NCI-H2227 treated with DMSO at 0.1 percent for 48 hours (cell line): ENCODE measurements around the gene ANAPC2.
"Not testable (repeated sequence)": the region's sequence is repeated elsewhere in the genome, so short reads cannot be mapped to it uniquely, and the experiment has no call there.

Experiments used
- DNase-seq: peaks from one replicate; lab custom pipeline; 2025; lab: John Stamatoyannopoulos, UW

Gene ANAPC2

GRCh38 chr9:137143459-137143858 lies 44.9 kb downstream of the ANAPC2 start:
- DNase-seq = no peak

GRCh38 chr9:137141976-137142936 lies 46.1 kb downstream of the ANAPC2 start:
- no peak for DNase-seq

- no peak for DNase-seq
Measured at GRCh38 chr9:137141050-137141810, 47.1 kb downstream of the ANAPC2 start.

GRCh38 chr9:137140151-137141012 lies 48.0 kb downstream of the ANAPC2 start:
- DNase-seq = no peak

- no peak for DNase-seq
Measured at GRCh38 chr9:137139468-137140150, 48.8 kb downstream of the ANAPC2 start.

- DNase-seq = no peak
Measured at GRCh38 chr9:137138722-137139467, 49.5 kb downstream of the ANAPC2 start, which contains the start of gene GRIN1. Gene GRIN1, plus strand, starts transcription at chr9:137139154. Its CDS starts 333 bp downstream, at chr9:137139487.

- DNase-seq = peak; percentile 68
Measured at GRCh38 chr9:137138058-137138721, 50.2 kb downstream of the ANAPC2 start.

- no peak for DNase-seq
Measured at GRCh38 chr9:137136881-137137607, 51.3 kb downstream of the ANAPC2 start.

GRCh38 chr9:137136261-137136880 lies 52.0 kb downstream of the ANAPC2 start:
- no peak for DNase-seq

- DNase-seq = not testable (repeated sequence)
Measured at GRCh38 chr9:137135154-137135553, 53.2 kb downstream of the ANAPC2 start.

GRCh38 chr9:137134191-137134590 lies 54.2 kb downstream of the ANAPC2 start:
- no peak for DNase-seq

GRCh38 chr9:137130176-137130755 lies 58.1 kb downstream of the ANAPC2 start:
- no peak for DNase-seq

GRCh38 chr9:137129456-137130175 lies 58.7 kb downstream of the ANAPC2 start:
- peak; percentile 84 for DNase-seq

- DNase-seq = no peak
Measured at GRCh38 chr9:137128862-137129455, 59.4 kb downstream of the ANAPC2 start.

GRCh38 chr9:137128158-137128861 lies 60.0 kb downstream of the ANAPC2 start:
- DNase-seq = no peak

- no peak for DNase-seq
Measured at GRCh38 chr9:137127301-137128157, 60.8 kb downstream of the ANAPC2 start.
